PFSK-1 (cell line): Measurements from ENCODE around the gene MAP2.

Experiments
- POLR2AphosphoS5 ChIP-seq: IDR thresholded peaks from 2 replicates; pipeline ENCODE4 v1.6.1; 2012; ENCODE audit warnings: low read depth, mild to moderate bottlenecking, control low read depth, low read length, moderate library complexity
- REST ChIP-seq, 2 experiments: IDR thresholded peaks; 2 replicates each; pipeline versions ENCODE4 v1.6.1 to v1.8.0; 2011 to 2012; ENCODE audit warnings: low read depth in 2 of 2, low read length in 2 of 2, control low read depth in 1 of 2, inconsistent platforms in 1 of 2, mild to moderate bottlenecking in 1 of 2, moderate library complexity in 1 of 2; ENCODE audit not compliant: insufficient read depth in 1 of 2
- SIN3A ChIP-seq: IDR thresholded peaks from 2 replicates; pipeline ENCODE4 v1.6.1; 2012; ENCODE audit warnings: mild to moderate bottlenecking, low read length, moderate library complexity, borderline replicate concordance; ENCODE audit not compliant: insufficient read depth
- TAF1 ChIP-seq: IDR thresholded peaks from 2 replicates; pipeline ENCODE4 v1.6.1; 2012; ENCODE audit warnings: low read length, control low read depth, borderline replicate concordance; ENCODE audit not compliant: insufficient read depth

GRCh38 chr2:209382775-209383174 lies 41.1 kb upstream of the MAP2 start:
- TF ChIP-seq REST (IDR thresholded peaks at IDR 0.05; ENCODE audit: insufficient read depth in 1 of 2, low read depth in 2 of 2, low read length in 2 of 2) (no peak), POLR2AphosphoS5 (no peak), TAF1 (no peak), SIN3A (no peak)
